Gastroesophageal sphincter (tissue), 4 donors: Measurements from ENCODE around the gene RPTN. TPM values are rescaled to one million over a fixed set of nuclear protein-coding genes. Genes with fewer than 3 reads are reported as not detected.
"Not testable (repeated sequence)": the region's sequence is repeated elsewhere in the genome, so short reads cannot be mapped to it uniquely, and the experiment has no call there.

Source experiments
- ATAC-seq: fragments of 150-250 bp; one replicate; pipeline ENCODE4 v1.9.1; 2016; ENCODE audit warnings: mild to moderate bottlenecking, moderate library complexity
- H3K27ac ChIP-seq, 4 donors: fragments of 200-600 bp; sonication (generic) in 3 of 4; 1 replicate in 3 of 4; 2 replicates in 1 of 4; pipeline ENCODE4 v1.5.1; 2016 to 2019
- H3K27me3 ChIP-seq: fragments of 200-600 bp; sonication (generic); one replicate; pipeline ENCODE4 v1.5.1; 2019
- H3K36me3 ChIP-seq, 2 donors: fragments of 200-600 bp; sonication (generic); one replicate each; pipeline ENCODE4 v1.5.1; 2019; ENCODE audit warnings: control low read depth in 1 of 2
- H3K4me1 ChIP-seq, 3 donors: fragments of 200-600 bp; sonication (generic); 1 replicate in 2 of 3; 2 replicates in 1 of 3; pipeline ENCODE4 v1.5.1; 2016 to 2019; ENCODE audit warnings: control low read depth in 2 of 3
- H3K4me3 ChIP-seq, 2 donors: fragments of 200-600 bp; sonication (generic); one replicate each; pipeline ENCODE4 v1.5.1; 2019; ENCODE audit warnings: mild to moderate bottlenecking in 1 of 2, moderate library complexity in 1 of 2
- H3K9me3 ChIP-seq, 3 donors: fragments of 200-600 bp; sonication (generic); one replicate each; pipeline ENCODE4 v1.5.1; 2017 to 2019; ENCODE audit warnings: control low read depth in 2 of 3
- CTCF ChIP-seq, 4 experiments: fragments of 200-600 bp in 2 of 4; fragments of 450-650 bp in 2 of 4; sonication (generic) in 1 of 4; IDR thresholded peaks; one replicate each; pipeline ENCODE4 v1.5.1; 2017 to 2019; ENCODE audit warnings: antibody characterized with exemption in 4 of 4, mild to moderate bottlenecking in 2 of 4, moderate library complexity in 2 of 4
- EP300 ChIP-seq: sonication (generic); formaldehyde crosslinking; IDR thresholded peaks from one replicate; pipeline ENCODE4 v1.6.1; 2017; ENCODE audit warnings: antibody characterized with exemption, mild to moderate bottlenecking
- POLR2A ChIP-seq, 2 donors: fragments of 450-650 bp; IDR thresholded peaks; one replicate each; pipeline ENCODE4 v1.6.1; 2017; ENCODE audit warnings: antibody characterized with exemption in 2 of 2, mild to moderate bottlenecking in 2 of 2, moderate library complexity in 1 of 2
- POLR2AphosphoS5 ChIP-seq: sonication (generic); formaldehyde crosslinking; IDR thresholded peaks from one replicate; pipeline ENCODE4 v1.6.1; 2017; ENCODE audit warnings: antibody characterized with exemption
- whole genome bisulfite sequencing, 2 donors: methylation state at CpG; one replicate each; pipeline ENCODE4 v1.1.5; 2018; ENCODE audit warnings: low coverage in 1 of 2; 5-methylcytosine and 5-hydroxymethylcytosine counted together
- total RNA-seq, 4 donors: library from RNA; depleted of rRNA; stranded (reverse); fragments of >200 nt; gene quantifications; one replicate each; pipeline ENCODE4 v1.1.0, GENCODE V29; 2016

Gene RPTN
- total RNA-seq, 4 donors from 2014 or later: not detected

- no peak overlapping the region for H3K4me3 ChIP-seq
- H3K4me1 ChIP-seq: no peaks in the 10 kb centered on the region
- ATAC-seq: no peak
- TF ChIP-seq CTCF (IDR thresholded peaks at IDR 0.05) (no peak), POLR2AphosphoS5 (no peak), EP300 (no peak), POLR2A (IDR thresholded peaks at IDR 0.05) (no peak)
- peaks cover 20% of the 10 kb centered on the region for H3K27me3 ChIP-seq
- H3K27ac ChIP-seq: no peak overlapping the region
- H3K36me3 ChIP-seq: no peaks in the 10 kb centered on the region
- H3K9me3 ChIP-seq: peaks cover 0 to 21% (median 0%) of the 10 kb centered on the region in 3 donors
- 40 to 71% methylated on average over 1 of the region's 1 CpG for WGBS, 2 donors
These were observed 10.0 kb downstream of the RPTN start for GRCh38 chr1:152148981-152149380.

- Histone ChIP-seq H3K27ac (no peak overlapping the region), H3K4me1 (no peaks in the 10 kb centered on the region), H3K9me3 (peaks cover 0 to 21% (median 0%) of the 10 kb centered on the region in 3 donors), H3K27me3 (peaks cover 20% of the 10 kb centered on the region), H3K4me3 (no peak overlapping the region), H3K36me3 (no peaks in the 10 kb centered on the region)
- no peak for TF ChIP-seq POLR2AphosphoS5
- no peak for TF ChIP-seq POLR2A (IDR thresholded peaks at IDR 0.05)
- no peak for TF ChIP-seq CTCF (IDR thresholded peaks at IDR 0.05)
- no peak for TF ChIP-seq EP300
- no peak for ATAC-seq
- WGBS, 2 donors: 52 to 80% methylated on average over 1 to 2 of the region's 3 CpGs
These were observed 11.0 kb downstream of the RPTN start for GRCh38 chr1:152148051-152148450.

- no peak overlapping the region for H3K4me3 ChIP-seq
- ATAC-seq: no peak
- H3K4me1 ChIP-seq: no peaks in the 10 kb centered on the region
- 69 to 85% methylated on average over 4 of the region's 4 CpGs for WGBS, 2 donors
- H3K36me3 ChIP-seq: no peaks in the 10 kb centered on the region
- peaks cover 22% of the 10 kb centered on the region for H3K27me3 ChIP-seq
- peaks cover 0 to 21% (median 0%) of the 10 kb centered on the region in 3 donors for H3K9me3 ChIP-seq
- H3K27ac ChIP-seq: no peak overlapping the region
- TF ChIP-seq POLR2AphosphoS5: no peak
- TF ChIP-seq CTCF (IDR thresholded peaks at IDR 0.05): no peak
- no peak for TF ChIP-seq POLR2A (IDR thresholded peaks at IDR 0.05)
- TF ChIP-seq EP300: no peak
These were observed 13.3 kb downstream of the RPTN start for GRCh38 chr1:152145769-152146168.

GRCh38 chr1:152144674-152145183 lies 14.3 kb downstream of the RPTN start:
- not testable (repeated sequence) for H3K27ac ChIP-seq, H3K36me3 ChIP-seq, H3K4me1 ChIP-seq, ATAC-seq, H3K4me3 ChIP-seq
- peaks cover 0 to 21% (median 0%) of the 10 kb centered on the region in 3 donors for H3K9me3 ChIP-seq
- H3K27me3 ChIP-seq: peaks cover 26% of the 10 kb centered on the region
- no CpG with 5 or more reads among the region's 25 CpGs for WGBS, 2 donors

- Histone ChIP-seq H3K27me3 (peaks cover 26% of the 10 kb centered on the region), H3K4me1 (no peaks in the 10 kb centered on the region), H3K36me3 (no peaks in the 10 kb centered on the region), H3K27ac (no peak overlapping the region), H3K4me3 (no peak overlapping the region), H3K9me3 (peaks cover 0 to 13% (median 0%) of the 10 kb centered on the region in 3 donors)
- no peak for TF ChIP-seq POLR2AphosphoS5
- no peak for TF ChIP-seq EP300
- TF ChIP-seq CTCF (IDR thresholded peaks at IDR 0.05): no peak
- TF ChIP-seq POLR2A (IDR thresholded peaks at IDR 0.05): no peak
- 58 to 63% methylated on average over 2 of the region's 2 CpGs for WGBS, 2 donors
- no peak for ATAC-seq
These were observed 15.7 kb downstream of the RPTN start for GRCh38 chr1:152143150-152143887.
